HG03342 (cell line): ENCODE measurements around the gene MAMDC2.
"Not testable (repeated sequence)": the region's sequence is repeated elsewhere in the genome, so short reads cannot be mapped to it uniquely, and the experiment has no call there.

ENCODE experiments used
- ATAC-seq: cut with Tn5 transposase; IDR thresholded peaks from one replicate; pipeline ENCODE4 v1.9.1; 2021; ENCODE audit warnings: mild to moderate bottlenecking, moderate library complexity; ENCODE audit not compliant: unreplicated experiment

Gene MAMDC2

DNA sequence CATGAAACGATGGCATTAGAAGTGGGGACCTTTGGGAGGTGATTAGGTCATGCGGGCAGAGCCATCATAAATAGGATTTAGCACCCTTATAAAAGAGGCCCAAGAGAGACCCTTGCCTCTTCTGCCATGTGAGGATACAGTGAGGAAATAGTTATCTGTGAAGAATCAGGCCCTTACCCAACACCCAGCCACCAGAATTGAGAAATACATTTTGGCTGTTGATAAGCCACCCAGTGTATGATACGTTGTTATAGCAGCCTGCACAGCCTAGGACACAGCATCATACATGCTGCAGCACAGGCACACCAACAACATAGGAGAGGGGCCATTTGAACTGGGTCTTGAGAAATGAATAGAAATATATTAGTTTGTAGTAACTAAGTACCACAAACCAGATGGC is 8.0 kb upstream of the MAMDC2 start:
- ATAC-seq = no peak

GRCh38 chr9:70036641-70037040 is 7.0 kb upstream of the MAMDC2 start:
- no peak for ATAC-seq

- ATAC-seq = not testable (repeated sequence)
These were observed 5.5 kb upstream of the MAMDC2 start for GRCh38 chr9:70038171-70038621.

- ATAC-seq = no peak
These were observed 3.2 kb upstream of the MAMDC2 start for GRCh38 chr9:70040376-70040903.

GRCh38 chr9:70042461-70043215 is 1.0 kb upstream of the MAMDC2 start:
- ATAC-seq = no peak

GRCh38 chr9:70043285-70043684 is 363 bp upstream of the MAMDC2 start:
- ATAC-seq = no peak

DNA sequence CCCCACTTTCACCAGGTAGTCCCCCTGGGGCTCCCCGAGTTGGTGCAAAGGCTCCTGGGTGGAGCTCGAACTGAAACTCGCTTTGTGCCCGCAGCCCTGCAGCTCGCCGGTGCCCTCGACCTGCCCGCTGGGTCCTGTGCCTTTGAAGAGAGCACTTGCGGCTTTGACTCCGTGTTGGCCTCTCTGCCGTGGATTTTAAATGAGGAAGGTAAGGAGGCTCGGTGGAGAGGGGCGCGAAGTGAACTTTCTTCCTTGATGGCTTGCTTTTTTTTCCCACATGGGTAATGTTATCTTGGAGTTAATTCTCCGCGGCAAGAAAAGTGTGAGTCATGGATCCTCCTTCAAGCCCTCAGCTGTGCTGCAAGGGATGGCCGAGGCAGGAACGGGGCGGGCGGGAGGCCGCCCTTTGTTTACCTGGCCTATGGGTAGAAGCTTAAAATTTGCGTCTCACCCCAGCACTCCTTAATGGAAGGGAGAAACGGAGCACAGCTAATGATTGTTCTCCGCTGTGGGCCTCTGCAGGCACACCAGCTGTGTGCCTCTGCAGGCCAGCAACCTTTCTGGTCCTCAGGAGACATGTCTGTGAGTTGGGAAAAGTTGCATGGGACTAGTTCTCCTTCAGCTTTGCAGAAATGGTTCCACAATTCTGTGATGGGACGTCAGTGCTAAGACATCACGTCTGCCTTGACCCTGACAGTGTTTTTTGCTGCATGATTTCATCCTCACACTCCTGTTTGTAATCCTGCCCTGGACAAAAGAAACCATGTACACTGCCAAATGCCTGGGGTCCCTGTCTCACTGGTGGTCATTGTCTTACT is 1.1 kb downstream of the MAMDC2 start:
- no peak for ATAC-seq

GRCh38 chr9:70045452-70045851 is 1.8 kb downstream of the MAMDC2 start:
- no peak for ATAC-seq

DNA sequence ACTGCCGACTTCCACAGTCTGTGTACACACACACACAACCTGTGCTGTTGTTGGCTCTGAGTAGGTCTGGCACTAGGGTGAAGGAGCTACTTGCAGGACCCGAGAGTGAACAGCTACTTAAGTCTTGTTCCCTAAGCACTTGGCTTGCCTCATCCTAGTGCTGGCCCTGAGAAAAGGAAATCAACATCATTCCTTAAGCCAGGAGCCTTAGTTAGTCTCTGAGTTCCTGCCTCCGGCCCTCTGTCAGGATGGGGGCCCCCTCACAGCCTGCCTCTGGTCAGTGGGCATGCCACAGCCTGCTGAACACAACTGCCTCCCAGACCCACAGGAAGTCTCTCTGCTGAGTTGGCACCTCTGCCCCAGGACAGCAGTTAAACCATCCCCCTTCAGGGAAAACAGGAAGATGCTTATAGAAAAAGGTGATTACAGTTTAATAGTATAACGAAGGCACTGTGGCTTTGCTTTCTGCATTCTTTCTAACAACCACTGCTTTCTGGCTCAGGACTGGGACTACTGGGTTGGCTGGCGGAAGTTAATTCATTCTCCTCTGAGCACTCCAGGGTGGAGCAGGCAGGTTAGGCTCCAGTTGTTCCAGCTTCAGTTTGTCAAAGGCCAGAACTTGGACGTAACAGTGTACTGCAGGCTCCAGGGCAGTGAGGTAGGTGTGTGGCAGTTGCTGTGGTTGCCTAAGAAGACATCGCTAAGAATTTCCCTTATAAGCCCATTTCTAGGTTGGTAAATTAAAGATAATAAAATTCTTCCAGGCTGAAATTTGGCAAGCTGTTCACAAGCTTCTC is 2.8 kb downstream of the MAMDC2 start:
- no peak for ATAC-seq

- no peak for ATAC-seq
These were observed 5.6 kb downstream of the MAMDC2 start for GRCh38 chr9:70049236-70049635.

- ATAC-seq = no peak
These were observed 6.1 kb downstream of the MAMDC2 start for GRCh38 chr9:70049672-70050271.

GRCh38 chr9:70052768-70053167 is 9.1 kb downstream of the MAMDC2 start:
- no peak for ATAC-seq

DNA sequence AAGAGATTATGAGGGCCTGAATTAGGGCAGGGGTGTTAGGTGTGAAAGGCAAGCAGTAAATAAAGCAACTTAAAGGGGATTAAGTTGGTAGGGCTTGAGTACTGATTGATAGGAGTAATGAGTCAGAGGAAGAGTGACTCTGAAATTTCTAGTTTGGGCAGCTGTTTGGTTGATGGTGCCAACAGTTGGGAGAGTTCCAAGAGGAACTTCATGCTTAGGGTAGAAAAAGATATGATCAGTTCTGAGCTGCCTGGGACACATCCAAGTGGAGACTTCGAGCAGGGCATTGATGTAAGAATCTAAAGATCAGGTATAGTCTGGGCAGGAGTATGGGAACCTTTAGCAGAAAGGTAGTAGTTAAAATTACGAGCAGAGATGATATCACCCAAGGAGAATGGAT is 10.2 kb downstream of the MAMDC2 start:
- no peak for ATAC-seq

- no peak for ATAC-seq
These were observed 10.9 kb downstream of the MAMDC2 start for GRCh38 chr9:70054521-70054920.

- ATAC-seq = no peak
These were observed 12.0 kb downstream of the MAMDC2 start for GRCh38 chr9:70055406-70056210.

DNA sequence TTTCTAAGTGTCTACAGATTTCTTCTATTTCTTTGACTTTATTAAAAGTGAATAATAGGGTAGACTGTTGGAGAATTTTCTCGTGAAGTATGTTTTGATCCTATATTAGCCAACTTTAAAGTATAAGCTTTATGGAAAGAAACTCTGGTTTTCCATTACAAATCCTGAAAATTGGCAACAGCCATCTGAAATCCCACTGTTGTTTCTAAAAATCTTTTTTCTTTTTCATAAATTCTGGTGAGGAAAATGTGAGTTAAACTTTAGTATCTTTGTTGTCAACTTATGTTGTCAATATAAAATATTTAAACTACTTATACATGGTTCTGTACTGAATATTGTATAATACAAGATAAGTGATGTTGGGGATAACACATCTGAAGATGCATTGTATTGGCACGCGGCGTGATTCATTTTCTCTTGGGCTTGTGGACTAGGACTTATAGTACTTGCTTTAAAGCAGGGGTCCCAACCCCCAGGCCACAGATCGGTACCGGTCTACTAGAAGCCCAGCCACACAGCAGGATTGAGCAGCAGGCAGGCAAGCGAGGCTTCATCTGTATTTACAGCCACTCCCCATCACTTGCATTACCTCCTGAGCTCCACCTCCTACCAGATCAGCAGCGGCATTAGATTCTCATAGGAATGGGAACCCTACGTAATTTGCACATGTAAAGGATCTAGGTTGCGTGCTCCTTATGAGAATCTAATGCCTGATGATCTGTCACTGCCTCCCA is 12.7 kb downstream of the MAMDC2 start:
- ATAC-seq = no peak

DNA sequence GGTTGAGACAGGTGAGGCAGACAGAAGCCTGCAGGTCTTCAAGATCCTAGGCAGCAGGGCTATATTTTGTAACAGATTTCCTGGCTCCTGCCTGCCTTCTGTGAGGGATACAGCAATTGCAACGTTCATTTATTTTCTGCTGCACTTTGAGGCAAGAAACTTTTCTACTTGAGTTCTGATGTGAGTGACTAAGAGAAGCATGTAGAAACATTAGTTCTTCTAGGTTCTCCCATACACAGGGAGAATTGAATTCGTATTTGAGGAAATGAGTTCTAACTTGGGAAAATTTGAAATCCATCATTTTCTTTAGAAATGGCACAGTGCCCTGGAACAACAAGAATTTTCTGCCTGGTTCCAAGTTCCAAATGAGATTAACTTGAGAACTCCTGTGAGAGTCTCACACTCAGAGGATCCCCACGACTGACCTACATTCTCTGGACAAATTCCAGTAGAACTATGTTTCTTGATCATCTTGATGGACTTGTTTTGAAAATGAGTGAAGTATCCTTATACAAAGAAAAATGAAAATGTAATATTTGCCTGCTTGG is 15.0 kb downstream of the MAMDC2 start:
- no peak for ATAC-seq

DNA sequence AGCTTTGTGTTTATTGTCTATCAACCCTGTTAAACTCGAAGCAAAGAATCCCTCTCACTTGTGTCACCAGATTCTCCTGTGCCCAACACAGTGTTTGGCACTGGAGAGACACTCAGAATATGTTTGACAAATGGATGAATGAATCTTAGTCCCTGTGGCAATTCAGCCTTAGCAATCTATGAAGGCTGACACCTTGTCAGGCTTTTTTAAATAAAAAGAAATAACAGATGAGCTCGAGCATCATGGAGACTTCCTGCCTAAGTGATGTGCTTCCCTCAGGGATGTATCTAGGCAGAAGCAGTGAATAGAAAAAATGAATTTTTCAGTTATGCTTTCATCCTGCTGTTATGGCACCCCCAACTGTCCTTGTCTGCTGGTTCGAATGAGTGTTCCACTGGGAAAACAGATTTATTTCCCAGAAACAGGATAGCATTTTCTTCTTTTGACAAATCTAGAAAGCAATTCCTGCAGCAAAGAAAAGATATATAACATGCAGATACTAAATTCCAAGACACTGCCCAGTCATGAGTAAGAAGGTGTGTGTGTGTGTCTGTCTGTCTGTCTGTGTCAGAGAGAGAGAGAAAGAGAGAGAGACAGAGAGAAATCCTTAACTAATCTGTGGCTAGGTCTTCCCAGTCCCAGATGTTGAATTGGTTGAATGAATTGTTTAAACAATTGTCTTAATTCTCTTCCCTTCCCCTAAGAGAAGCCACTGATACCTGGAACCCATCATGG is 16.7 kb downstream of the MAMDC2 start:
- ATAC-seq = no peak
